ENCODE results near the gene FKBP10.

FKBP10 gene

DNA sequence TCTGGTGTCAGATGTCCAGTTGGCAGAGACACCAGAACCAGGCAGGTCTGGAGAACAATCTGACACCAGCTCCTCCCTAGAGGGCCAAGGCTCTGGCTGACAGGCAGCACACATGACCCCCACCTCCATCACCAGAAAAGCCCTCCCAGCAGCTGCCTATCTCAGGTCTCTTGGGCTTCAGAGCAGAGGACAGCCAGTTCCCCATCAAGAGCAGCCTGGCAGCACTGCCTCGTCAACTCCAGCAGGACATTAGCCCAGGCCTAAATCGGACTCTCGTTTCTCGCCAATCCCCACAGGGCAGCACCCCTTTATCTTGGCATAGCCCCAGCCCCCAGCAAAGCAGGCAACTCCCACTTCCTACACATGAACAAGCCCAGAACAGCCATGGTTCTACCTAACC, 30.7 kb upstream of the FKBP10 start:
- DNase-seq (ENCODE audit: low read depth): no peak

DNA sequence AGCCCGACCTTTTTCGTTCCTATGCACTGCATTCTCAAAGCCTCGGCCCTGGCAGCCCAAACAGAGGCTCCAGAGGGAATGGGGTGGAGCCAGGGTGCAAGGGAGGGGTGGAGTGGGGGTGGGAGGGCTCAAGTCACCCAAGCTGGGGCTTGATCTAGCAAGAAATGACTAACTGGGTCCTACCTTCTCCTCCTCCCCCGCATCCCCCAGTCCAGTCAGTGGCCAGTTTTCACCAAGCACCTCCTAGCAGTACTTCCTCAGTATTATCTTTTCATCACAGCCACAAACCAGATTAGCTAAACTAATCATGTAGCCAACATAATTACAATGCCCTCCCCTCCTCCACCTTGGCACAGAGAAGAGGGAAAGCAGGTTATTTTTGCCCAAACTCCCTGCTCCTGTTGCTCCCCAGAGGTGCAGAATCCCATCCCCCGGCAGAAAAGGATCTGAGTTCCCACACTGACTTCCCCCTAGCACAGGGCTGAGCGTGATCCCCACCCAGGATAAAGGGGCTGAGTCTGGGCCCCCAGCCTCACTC, 28.5 kb upstream of the FKBP10 start:
- no peak for DNase-seq (ENCODE audit: low read depth)

DNA sequence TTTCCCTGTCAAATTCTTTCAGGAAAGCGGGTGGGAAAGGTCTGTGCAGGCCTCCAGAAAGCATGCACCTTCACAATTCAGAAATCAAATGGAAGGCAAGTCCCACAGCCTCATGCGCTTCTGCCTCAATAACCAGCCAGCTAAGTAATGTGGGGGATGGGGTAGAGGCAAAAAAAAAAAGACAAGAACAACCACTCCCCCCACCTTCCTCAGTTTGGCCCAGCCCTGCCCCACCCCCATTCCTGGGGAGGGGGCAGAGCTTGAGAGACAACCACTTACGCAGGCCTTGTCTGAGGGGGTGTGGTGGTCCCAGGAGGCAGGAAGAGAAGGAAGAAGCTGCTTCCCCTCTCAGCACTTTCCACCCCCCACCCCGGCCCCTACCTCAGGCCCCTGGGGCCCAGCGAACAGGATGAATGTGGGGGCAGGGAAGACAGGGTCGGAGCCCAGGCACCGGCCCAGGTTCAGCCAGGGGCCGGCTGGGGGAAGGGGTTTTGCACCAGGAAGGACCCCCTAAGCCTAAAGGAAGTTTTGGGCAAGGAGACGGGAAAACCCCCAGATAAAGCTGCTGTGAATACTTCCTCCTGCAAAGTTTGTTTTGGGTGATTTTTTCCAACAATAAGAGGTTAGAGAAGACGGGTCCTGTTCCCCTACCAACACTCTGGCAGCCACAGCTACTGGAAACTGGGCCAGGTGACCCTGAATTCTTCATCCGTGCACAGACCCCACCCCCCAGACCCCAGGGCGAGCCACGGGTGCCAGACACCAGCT, 27.5 kb upstream of the FKBP10 start:
- DNase-seq (ENCODE audit: low read depth): no peak

DNA sequence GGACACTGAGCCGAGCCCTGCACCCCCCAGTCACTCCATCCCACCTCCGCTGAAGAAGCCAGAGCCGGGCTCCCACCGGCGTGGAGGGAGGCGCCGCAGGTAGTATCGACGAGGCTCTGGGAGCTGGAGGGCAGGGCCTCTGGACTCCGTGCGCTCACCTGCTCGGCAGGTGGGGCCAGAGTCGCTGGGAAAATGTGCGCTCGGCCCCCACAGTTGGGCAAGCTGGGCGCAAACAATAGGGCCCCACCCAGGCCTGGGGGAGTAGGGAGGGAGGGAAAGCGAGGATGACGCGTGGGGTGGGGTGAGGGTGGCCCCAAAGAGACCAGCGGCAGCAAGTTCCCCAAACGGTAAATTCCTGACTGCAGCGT, 27.0 kb upstream of the FKBP10 start:
- DNase-seq (ENCODE audit: low read depth): no peak

DNA sequence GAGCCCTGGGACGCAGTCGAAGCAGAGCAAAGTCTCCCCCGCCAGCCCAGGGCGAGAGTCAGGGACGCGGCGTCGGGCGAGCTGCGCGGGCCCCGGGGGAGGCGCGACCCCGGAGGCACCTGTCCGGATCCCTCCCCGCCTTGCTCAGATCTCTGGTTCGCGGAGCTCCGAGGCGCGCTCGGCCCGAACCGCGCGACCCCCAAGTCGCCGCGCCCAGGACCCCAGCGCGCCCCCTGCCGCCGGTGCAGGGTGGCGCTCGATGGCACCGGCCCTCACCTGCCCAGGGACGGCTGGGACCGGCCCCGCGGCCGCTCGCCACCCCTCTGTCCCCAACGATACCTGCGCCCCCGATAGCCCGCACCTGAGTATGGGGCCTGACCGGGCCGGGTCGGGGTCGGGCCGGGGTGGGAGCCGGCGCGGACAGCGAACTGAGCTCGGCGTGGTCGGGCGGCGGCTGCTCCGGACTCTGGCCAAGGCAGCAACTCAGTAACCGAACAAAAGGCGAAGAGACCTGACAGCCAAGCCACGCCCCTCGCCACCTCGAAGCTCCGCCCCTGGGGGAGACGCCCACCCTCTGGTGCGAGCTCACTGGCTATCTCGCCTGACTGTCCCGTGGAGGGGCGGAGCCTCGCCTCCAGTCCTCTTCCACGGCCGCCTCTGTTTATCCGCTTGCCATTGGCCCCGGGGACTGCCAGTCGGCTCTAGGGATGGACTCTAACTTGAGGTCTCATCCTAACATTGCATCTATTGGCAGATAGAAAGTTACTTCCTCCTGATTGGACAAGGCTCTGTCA, 26.4 kb upstream of the FKBP10 start, which contains the start of gene JUP:
TSS of gene JUP (minus strand) at position 485 of the 794 bp plus-strand sequence. CDS start 14,857 bp downstream, outside the sequence.
- DNase-seq (ENCODE audit: low read depth): peak; percentile 92

DNA sequence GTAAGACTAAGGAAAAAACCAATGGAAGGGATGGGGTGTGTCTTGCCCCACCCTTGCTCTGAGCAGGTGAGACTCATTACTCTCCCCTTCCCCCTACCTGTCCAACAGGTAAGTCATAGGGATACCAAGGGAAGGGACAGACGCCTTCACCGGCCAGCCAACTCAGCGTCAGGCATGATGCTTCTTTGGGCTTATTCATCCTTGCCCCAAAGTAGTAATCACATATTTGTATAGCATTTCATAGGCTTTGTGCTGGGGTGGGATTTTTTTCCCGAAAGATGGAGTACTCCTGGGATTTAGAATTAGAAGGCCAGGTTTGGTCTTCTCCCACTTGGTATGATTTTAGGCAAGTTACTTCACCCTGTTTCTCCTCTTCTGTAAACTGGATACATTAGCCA, 25.8 kb upstream of the FKBP10 start:
- DNase-seq (ENCODE audit: low read depth): no peak

DNA sequence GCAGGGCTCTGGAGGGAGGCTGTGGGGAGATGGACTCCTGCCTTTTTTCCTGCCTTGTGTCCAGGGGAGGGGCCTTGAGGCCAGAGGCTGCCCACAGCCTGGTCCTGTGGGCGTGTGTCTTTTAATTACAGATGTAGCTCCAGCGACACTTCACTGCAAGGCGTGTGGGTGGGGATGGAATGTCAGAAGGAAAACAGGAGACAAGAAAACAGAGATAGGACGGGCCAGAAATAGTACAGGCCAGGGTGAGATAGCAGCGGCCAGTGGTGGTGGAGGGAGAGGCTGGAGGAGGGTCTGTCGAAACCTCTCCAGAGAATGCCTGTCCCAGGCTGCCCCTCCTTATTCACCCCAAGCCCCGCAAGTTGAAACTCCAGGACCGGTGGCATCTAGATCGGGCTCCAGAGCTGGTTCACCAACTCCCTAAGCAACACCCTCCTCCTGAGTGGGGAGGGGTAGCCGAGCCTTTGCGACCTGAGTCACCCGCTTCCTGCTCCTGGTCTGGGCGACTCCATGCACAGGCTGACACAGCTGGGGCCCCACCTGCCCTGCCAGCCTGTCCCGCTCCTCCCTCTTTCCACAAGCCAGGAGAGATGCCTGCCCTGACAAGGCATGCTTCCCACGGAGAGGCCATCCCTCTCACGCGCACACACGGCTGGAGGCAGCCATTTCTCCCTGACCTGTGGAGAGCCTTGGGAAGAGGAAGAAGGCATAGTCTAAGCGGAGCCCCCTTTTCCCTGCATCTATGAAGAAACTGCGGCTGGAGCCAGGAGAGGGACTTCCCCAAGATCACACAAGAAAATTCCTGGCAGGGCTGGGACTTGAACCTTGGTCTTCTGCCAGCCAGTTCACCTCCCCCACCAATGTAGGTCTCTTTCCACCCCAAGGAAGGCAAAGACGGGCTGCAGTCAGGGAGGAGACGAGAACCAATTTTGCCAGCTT, 19.7 kb upstream of the FKBP10 start:
- no peak for DNase-seq (ENCODE audit: low read depth)

DNA sequence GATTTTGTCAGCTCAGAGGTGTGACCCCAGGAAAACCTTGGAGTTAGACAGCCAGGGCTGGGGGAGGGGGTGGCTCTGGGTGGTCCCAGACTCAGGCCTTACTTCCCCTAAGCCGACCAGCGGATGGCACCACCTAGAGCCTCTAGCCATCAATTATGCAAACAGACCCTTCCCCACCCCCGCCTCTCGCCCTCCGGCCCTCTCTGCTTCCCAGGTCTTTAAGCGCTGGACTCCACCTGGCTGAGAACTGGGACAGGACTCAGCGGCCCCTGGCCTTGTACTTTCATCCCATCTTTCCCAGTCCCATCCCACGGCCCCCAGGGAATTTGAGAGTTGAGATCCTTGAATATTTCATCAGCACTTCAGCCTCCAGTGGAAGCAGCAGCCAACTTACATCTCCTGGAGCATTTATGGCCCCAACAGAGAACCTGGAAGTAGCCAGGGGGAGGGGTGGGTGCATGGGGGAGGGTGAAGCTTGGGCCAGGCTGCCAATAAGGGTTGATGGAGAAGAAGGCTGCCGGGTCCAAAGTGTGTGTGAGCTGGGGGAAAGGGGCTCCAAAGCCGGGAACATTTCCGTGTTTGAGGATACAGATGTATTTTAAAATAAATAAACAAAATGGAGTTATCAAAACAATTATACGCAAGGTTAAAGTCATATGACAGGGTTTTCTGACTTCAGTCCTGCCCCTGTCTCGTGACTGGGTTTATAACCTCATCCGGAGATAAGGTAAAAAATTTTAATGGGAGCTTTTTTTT, 18.8 kb upstream of the FKBP10 start:
- DNase-seq (ENCODE audit: low read depth): no peak

DNA sequence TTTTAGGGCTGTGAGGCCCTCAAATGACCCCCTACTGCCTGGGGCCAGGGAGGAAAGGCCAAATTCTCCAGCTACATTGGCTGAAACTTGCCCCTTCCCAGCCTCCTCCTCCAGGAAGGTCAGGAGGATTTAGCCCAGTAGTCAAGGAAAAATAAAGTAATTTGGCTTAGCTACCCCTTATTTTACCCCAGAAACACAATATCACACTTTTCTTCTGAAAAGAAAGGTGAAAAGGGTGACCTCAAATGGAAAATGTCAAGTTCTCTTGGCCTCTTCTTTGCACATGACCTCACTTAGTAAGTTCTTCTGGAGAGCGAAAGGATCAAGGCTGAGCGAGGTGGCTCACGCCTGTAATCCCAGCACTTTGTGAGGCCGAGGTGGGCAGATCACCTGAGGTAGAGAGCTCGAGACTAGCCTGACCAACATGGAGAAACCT, 18.2 kb upstream of the FKBP10 start:
- DNase-seq (ENCODE audit: low read depth): no peak

DNA sequence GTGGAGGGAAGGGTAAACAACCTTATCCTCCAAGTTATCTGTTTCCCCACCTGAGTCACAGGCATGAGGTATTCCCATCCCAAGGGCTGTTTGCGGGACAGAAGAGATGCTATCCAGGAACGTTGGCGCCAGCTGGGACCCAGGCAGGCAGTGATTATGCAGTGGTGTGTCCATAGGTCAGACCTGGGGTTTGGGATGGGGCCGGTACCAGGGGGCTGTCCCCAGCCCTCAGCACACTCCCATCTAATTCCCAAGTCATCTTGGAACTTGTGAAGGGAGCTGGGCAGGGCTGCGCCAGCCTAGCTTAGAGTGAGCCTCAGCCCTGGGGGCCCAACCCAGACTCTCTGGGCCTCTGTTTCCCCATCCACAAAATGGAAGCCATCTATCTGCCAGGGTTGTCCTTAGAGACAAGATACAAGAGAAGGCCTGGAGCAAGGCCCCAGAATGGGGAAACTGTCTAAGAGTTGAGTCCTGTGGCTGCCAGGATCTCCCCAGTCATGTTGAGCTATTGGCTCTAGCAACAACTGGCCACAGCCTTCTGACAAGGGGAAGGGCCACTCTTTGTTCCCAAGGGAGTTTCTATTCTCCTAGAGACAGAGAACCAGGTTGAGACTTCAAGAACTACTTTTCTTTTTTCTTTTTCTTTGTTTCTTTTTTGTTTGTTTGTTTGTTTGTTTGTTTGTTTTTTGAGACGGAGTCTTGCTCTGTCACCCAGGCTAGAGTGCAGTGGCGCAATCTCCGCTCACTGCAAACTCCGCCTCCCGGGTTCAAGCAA, 16.5 kb upstream of the FKBP10 start:
- DNase-seq (ENCODE audit: low read depth): no peak

DNA sequence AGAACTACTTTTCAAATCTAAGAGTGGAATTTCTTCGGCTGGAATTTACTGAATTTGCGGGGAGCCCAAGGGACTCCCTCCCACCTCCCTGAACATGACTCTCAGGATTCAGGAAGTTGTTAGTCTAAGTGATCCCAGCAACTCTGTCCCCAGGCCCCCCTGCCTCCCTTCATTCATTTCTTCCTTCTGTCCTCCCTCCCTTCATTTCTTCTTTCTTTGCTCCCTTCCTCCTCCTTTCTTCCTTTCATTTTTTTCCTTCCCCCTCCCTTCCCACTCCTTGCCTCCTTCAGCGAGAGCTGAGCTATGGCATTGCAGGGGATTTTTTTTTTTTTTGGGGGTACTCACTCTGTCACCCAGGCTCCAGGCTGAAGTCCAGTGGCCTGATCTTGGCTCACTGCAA, 15.4 kb upstream of the FKBP10 start:
- DNase-seq (ENCODE audit: low read depth): no peak

DNA sequence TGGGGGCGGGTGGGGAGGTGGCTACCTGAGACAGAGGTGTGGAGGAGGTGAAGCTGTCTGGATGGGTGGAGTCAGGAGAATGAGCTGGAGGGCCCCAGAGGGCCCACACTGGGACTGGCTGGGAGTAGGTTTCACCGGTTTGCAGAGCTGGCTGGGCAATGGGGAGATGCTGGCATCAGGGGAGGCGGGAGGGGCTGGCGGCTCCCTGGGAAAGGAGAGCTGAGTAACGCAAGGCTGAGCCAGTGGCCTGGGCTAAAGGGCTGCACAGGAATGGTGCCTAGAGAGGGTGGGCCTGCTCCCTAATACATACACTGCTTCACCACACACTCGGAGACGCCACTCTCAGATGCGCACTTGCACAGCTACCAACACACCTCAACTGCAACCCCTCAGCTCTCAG, 13.4 kb upstream of the FKBP10 start:
- no peak for DNase-seq (ENCODE audit: low read depth)

DNA sequence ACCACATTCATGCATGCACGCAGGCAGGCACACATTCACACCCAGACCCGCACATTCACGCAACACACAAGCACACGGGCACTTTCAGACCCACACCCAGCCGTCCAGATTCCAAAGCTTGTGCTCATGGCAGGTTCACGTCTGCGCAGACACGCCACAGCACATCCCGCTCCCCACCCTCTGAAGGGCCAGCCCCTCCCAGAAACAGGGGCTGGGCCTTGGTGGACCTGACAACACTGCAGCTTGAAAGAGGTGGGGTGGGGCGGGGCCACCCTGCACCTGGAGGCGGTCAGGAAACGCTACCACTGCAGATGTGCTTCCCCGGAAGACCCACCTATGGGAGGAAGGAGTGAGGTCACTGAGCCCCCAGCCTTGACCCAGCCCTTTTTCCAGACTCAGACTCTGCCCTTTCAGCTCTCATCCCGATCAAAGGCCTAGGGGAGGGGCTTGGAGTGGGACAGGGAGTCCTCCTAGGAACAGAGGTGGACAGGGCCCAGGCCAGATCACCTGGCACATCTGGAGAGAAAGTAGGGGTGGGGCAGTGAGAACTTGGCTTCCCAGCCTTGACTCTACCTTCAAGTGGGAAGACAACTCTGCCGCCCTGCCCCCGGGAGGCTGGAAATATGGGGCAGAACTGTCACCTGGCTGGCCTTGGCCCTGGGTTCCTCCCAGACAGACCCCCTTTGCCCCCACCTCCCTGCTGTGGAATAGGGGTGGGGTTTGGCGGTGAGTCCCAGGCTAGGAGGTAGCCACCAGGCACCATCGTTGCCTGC, 12.0 kb upstream of the FKBP10 start:
- no peak for DNase-seq (ENCODE audit: low read depth)

DNA sequence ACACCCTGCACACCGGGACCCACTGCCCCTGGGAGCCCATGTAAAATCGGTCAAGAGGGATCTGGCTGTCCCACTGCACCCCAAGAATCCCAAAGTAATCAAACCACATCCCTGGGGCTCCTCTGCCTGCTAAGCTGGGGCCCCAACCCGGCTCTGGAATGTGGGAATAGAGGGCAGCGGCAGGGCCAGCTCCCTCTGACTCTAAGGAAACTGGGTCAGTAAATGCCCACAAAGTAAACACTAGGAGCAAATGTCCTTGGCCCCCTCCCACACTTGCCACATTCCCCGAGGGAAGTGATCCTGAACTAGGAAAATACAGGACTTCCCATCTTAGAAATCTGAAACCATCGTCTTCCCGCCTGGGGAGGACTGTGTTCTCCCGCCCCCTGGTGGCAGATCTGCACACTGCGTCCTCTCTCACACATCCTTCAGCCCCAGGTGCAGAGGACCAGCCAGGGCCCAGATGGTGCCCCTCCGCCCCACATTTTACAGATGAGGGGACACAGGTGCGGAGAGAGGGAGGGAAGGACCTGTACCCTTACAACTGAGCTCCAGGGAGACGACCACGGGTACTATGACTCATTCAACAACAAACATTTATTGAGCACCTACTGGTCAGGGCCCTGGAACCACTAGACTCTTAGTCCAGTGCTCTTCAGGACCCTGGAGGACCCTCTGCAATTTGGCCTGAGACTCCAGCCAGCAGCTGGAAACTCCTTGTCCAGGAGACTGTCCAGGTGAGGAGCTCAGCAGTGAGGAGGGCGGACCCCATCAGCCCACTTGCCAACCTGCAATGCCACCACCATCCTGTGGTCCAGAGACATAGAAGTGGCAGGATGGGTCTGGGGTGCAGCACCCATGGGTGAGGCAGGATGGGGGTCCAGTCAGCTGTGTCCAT, 11.2 kb upstream of the FKBP10 start:
- DNase-seq (ENCODE audit: low read depth): no peak

DNA sequence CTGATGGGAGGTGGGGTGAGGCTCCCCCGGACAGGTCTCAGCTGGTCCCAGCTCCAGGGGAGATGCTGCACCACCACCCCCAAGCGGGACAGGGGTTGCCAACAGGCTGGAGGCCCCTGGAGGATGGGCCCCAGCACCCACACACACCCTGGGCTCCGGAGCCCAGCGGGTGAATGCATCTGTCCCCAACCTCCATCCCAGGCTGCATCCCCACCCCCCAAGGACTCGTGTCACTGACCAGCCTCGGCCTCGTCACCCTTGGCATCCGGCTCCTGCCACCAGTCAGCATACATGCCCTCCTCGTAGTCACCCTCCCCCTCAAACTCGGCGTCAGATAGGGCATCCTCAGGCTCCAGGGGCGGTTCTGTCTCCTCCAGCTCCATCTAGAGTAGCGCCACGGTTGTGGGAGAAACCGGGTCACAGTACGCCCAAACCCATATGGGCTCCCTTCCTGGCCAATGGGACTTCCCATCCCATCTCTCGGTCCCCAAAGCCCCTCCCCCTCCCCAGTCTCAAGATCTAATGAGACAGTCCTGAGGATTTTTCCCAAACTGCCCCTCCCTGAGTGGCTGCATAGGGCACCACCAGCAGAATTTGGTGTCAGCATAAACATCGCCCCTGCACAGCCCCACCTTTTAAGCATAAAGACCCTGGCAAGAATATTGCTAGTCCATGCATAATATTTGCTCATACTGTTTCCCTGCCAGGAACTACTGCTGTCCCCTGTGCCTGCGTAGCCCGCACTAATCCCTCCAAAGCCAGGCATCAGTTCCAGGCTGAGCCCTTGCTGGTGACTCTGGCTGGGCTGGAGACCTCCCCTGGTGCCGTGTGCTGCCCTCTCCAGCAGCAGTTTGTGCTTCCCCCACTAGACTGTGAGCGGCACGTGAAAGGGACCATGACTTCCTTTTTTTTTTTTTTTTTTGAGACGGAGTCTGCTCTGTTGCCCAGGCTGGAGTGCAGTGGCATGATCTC, 9.5 kb upstream of the FKBP10 start:
- DNase-seq (ENCODE audit: low read depth): no peak

DNA sequence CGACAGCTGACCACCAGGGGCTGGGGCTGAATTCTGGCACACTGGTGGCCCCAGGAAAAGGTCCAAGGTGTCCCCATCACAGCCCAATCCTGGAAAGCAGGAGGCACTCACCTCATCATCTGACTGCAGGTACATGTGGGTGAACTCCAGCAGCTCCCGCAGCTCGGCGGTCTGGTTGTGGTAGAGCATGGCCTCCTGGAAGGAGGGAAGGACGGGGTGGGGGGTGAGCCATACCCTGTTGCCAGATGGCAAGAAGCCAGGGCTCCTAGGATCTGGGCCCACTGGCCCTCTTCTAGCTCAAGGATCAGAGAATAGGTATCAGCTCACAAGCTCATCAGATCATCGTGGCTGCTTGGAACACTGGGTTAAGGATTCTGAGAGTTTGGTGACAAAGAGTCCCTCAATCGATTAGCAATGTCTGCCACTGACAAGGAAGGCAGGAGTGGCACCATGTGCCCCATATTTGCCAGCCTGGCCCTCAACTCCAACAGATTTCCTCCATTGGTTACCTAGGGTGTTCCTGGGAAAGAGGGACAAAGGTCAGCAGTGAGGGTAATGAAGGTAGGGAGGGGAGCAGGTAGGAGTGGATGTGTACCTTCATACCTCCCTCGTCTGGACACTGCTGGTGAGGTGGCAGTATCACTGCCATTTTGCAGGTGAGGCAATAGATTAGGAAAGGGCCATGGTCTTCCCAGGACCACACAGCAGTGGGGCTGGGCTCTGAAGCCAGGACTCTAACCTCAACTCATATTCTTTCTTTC, 5.9 kb upstream of the FKBP10 start:
- DNase-seq (ENCODE audit: low read depth): no peak
